Choroid plexus epithelial cell (primary cell): ENCODE results near the gene FCRLA.

ENCODE experiments used
- DNase-seq: peaks from one replicate; pipeline ENCODE4 v3.0.0-alpha.2; 2010; ENCODE audit warnings: low read depth
- H3K4me3 ChIP-seq: 2 replicates; pipeline ENCODE4 v1.5.1; 2011; ENCODE audit warnings: low read depth, mild to moderate bottlenecking, control low read depth, low read length, moderate library complexity
- CTCF ChIP-seq: conservative IDR thresholded peaks from 2 replicates; pipeline ENCODE4 v1.5.1; 2011; ENCODE audit warnings: low read depth, mild to moderate bottlenecking, control low read depth, inconsistent platforms, low read length, moderate library complexity

The FCRLA gene

GRCh38 chr1:161740921-161741320, 33.9 kb downstream of the FCRLA start:
- no peak for DNase-seq
- TF ChIP-seq CTCF, result no peak
- no peak overlapping the region for H3K4me3 ChIP-seq

- DNase-seq, result no peak
- TF ChIP-seq CTCF, result no peak
- H3K4me3 ChIP-seq, result no peak overlapping the region
These were observed 36.2 kb downstream of the FCRLA start for GRCh38 chr1:161743231-161743630.

GRCh38 chr1:161747801-161748200, 40.8 kb downstream of the FCRLA start:
- TF ChIP-seq CTCF, result no peak
- DNase-seq, result no peak
- no peak overlapping the region for H3K4me3 ChIP-seq

- peak within 1 kb of the TSS; percentile 99 for H3K4me3 ChIP-seq
- peak; percentile 30 for TF ChIP-seq CTCF
- DNase-seq, result peak; percentile 97
These were observed 42.7 kb downstream of the FCRLA start, which contains the start of gene DUSP12 for GRCh38 chr1:161749509-161750407. Gene DUSP12 (plus strand): TSS chr1:161749786. CDS start chr1:161749802, 16 bp downstream.

GRCh38 chr1:161763522-161764098, 56.6 kb downstream of the FCRLA start:
- DNase-seq, result peak; percentile 47
- TF ChIP-seq CTCF, result peak; percentile 71
- H3K4me3 ChIP-seq, result no peak overlapping the region
